ENCODE data around the gene TCAP.

The TCAP gene

GRCh38 chr17:39628655-39629493 is 36.3 kb upstream of the TCAP start:
- DNase-seq (ENCODE audit: low read depth, low spot score) = no peak

DNA sequence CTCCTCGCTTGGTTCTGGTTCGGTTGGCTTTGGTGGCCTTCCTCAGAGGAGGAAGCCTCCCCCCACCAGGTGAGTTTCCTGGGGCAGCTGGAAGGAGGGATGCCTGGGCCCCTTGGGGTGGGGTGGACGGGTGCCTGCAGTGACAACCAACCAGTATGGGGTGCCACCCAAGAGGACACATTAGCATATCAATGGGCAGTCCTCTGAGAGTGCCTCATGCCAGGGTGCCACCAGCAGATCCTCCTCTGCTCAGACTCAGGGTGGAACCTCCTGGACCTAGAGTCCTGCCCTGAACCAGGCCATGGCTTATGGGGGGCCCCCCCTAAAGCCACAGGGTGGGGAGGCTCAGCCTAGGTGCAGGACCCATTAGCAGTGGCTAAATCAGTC is 35.7 kb upstream of the TCAP start:
- no peak for DNase-seq (ENCODE audit: low read depth, low spot score)

DNA sequence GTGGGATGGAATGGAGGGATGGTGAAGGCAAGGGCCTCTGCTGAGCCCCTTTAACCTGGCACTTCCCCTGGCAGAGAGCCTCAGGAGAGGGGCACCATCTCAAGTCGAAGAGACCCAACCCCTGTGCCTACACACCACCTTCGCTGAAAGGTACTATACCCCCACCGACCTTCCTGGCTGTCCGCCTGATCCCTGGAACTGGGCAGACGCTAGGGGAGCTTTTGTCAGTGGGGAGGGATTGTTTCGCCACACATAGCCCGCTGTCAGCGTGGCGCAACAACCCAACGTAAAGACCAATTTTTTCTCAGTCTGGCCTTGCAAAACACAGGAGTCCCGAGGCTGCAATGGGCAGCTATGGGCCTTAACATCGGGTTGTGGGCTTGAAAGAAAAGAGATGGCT is 35.3 kb upstream of the TCAP start:
- DNase-seq (ENCODE audit: low read depth, low spot score) = no peak

DNA sequence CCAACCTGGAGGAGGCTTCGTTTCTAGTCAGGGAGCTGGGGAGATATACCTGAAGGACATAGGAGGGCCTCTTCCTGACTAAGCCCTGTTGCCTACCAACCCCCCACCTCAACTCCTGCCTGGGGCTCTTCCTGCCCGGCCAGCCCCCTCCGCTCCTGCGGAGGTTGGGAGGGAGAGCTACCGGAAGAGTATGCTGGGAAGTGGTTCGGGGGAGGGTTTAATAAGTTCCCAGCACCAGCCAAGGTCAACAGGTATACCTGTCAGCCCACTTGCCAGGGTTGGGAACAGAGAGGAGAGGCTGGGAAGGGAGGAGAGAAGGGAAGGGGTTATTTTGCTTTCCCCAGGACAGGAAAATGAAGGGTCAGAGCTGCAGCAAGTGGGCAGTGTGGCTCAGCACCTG is 33.7 kb upstream of the TCAP start:
- peak; percentile 80 for DNase-seq (ENCODE audit: low read depth, low spot score)

GRCh38 chr17:39632153-39632941 is 32.8 kb upstream of the TCAP start:
- no peak for DNase-seq (ENCODE audit: low read depth, low spot score)

GRCh38 chr17:39633570-39634183 is 31.5 kb upstream of the TCAP start:
- DNase-seq (ENCODE audit: low read depth, low spot score) = no peak

GRCh38 chr17:39634384-39634871 is 30.7 kb upstream of the TCAP start:
- no peak for DNase-seq (ENCODE audit: low read depth, low spot score)

GRCh38 chr17:39635614-39636176 is 29.5 kb upstream of the TCAP start:
- DNase-seq (ENCODE audit: low read depth, low spot score) = no peak

DNA sequence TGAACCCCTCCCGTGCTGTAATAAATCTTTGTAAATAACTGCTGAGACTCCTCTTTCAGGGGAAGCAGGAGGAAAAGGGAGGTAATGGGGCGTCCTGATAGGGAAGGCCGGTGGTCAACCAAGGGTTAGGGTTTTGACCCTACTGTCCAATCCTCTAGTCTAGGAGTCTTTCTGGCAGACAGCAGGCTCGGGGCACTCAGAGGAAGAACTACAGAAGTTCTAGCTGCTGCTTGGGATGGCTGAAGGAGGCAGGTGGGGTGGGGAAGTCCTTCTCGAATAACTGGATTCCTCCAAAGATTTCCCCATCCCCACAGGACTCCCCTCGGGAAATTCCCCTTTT is 28.6 kb upstream of the TCAP start:
- no peak for DNase-seq (ENCODE audit: low read depth, low spot score)

DNA sequence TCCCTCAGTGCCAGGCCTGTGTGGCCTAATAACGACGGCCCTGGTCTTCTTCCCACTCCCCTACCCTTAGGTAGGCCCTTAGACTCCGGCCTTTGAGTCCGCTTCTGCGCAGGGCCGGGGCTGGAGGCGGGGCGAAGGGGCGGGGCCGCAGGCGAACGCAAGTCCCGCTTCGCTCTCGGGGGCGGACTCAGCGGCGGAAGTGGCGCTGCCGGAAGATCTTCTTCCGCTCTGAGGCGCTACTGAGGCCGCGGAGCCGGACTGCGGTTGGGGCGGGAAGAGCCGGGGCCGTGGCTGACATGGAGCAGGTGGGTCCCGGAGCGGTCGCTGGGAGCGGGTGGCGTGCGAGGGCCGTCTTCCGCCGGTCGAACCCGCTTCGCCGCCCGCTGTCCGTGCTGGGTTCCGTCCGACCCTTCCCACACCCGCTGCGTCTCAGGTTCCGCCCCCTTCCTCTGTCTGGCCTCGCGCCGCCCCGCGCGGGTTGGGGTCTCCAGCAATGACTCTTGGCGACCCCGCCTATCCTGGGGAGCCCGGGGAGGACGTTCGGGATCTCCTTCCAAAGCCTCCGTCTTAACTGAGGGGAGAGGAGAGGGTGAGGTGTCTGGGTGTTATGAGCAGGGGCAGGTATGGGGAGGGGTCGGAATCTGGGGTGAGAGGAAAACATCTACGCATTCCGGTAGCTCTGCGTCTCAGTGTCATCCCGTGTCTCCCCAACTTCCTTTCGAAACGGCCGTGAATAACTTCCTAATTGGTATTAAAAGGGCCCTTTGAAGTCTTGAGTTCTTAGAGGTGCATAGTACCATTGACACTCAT is 28.0 kb upstream of the TCAP start, which contains the start of gene STARD3:
STARD3 (plus strand) TSS at position 218 of the 810 bp plus-strand sequence. CDS start 16,388 bp downstream, outside the sequence.
- DNase-seq (ENCODE audit: low read depth, low spot score) = no peak

DNA sequence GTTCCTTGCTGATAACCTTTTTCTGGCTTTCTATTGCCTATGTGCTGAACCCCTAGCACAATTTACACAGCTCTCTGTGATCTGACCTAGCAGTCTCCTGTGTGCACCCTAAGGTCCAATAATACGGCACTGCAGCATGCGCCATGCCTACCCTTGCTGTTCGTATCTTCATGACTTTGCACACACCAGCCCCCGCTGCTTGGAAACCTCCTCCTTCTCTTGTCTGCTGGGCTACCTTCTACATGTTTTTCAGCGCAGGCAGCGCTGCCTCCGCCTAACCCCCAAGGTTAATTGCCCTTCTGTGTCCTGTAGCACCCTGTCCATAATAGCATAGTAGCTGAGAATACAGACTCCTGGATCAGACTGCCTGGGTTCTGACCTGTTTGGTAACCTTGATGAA is 26.8 kb upstream of the TCAP start:
- no peak for DNase-seq (ENCODE audit: low read depth, low spot score)

GRCh38 chr17:39639043-39639442 is 26.1 kb upstream of the TCAP start:
- no peak for DNase-seq (ENCODE audit: low read depth, low spot score)

- no peak for DNase-seq (ENCODE audit: low read depth, low spot score)
These were observed 25.3 kb upstream of the TCAP start for GRCh38 chr17:39639566-39640458.

- DNase-seq (ENCODE audit: low read depth, low spot score) = no peak
These were observed 24.5 kb upstream of the TCAP start for GRCh38 chr17:39640591-39641031.

GRCh38 chr17:39641097-39641496 is 24.1 kb upstream of the TCAP start:
- no peak for DNase-seq (ENCODE audit: low read depth, low spot score)

DNA sequence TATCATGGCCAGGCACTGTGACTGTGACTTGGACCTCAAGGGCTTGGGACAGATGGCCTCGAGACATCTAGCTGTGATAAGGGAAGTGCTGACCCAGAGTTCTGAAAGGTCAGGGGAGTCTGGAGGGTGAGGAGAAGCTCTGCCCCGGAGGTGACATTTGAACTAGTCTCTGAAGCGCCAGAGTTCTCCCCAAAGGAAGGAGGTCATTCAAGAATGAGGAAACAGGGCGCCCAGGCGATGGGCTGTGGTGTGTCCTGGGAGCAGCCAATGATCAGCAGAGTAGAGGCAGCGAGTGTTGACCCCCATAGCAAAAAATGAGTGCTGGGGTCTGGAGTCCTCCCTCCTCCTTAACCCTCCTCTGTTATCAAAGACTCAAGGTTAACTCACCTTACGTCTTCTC is 23.3 kb upstream of the TCAP start:
- no peak for DNase-seq (ENCODE audit: low read depth, low spot score)

DNA sequence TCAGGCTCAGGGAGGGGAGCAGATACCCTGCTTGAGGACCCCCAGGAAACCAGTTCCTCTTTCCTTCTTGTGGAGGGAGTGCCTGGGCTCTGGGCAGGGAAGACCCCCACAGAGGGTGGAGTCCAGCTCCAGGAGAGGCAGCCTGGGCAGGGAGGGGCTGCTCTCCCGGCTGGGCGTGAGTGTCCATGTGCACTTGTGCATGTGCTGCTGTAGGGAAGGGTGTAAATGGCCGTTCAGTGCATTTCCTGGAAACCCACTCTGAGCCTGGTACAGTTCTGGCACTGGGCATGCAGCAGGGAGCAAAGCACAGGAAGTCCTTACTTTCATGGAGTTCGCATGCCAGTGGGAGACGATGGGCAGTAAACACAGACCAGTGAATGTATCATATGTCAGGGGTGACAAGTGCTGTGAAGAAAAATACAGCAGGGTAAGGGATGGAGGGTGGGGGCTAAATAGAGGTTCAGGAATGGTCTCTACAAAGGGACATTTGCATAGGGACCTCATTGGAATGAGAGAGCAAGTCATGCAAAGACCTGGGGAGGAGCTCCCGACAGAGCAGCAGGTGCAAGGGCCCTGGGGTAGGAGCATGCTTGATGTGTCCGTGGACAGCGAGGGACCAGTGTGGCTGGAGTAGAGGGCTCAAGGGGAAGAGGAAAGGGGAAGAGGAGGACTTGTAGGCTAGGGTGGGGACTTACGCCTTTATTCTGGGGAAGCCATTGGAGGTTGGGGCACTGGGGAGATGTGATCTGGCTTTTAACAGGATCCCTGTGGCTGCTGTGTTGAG is 22.7 kb upstream of the TCAP start:
- no peak for DNase-seq (ENCODE audit: low read depth, low spot score)

DNA sequence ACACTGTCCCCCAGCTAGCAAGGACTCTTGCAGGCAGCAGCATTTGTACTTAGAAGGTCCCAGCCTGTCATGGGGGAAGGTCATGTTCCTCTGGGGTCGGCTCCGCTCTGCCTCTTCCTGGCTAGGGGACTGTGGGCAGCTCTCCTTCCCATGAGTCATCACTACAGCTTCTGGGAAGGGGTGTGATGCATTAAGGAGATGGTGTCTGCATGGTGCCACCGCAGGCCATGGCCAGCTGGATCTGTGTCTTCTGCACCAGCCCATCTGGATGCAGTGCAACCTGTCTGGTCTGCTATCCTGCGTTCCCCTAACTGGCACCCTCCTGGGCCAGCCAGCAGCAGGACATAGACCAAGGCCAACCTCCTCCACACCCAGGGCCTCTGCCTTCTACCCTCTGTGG is 21.9 kb upstream of the TCAP start:
- DNase-seq (ENCODE audit: low read depth, low spot score) = no peak

- DNase-seq (ENCODE audit: low read depth, low spot score) = no peak
These were observed 17.9 kb upstream of the TCAP start for GRCh38 chr17:39647256-39647655.

All from iPS DF 19.7 (cell line).